ENCODE results near the gene PHB1.
"Not testable (repeated sequence)": the region's sequence is repeated elsewhere in the genome, so short reads cannot be mapped to it uniquely, and the experiment has no call there.

Gene PHB1

GRCh38 chr17:49381793-49382192, 32.9 kb downstream of the PHB1 start:
- no peak for DNase-seq (ENCODE audit: low read depth in 4 of 4, low spot score in 1 of 4)

GRCh38 chr17:49381033-49381432, 33.6 kb downstream of the PHB1 start:
- no peak for DNase-seq (ENCODE audit: low read depth in 4 of 4, low spot score in 1 of 4)

DNA sequence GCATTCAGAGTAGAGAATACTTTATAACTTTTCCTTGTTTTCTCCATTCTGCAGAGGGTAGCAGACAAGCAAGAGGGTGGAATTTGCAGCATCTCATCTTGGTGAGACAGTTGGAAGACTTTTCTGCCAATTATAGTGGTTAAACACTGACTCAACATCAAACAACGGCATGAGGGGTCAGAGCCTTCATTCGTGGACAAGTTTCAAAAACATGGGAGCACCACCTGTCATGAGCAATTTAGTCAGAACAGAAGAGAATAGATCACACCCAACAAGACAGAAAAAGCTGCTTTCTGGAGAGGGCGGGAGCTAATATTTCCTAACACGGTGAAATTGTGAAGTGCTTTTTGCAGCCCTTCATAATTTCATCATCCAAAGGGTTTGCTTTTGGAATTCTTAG, 34.8 kb downstream of the PHB1 start:
- DNase-seq (ENCODE audit: low read depth in 4 of 4, low spot score in 1 of 4) = no peak

- no peak for DNase-seq (ENCODE audit: low read depth in 4 of 4, low spot score in 1 of 4)
These were observed 36.4 kb downstream of the PHB1 start for GRCh38 chr17:49378311-49378710.

DNA sequence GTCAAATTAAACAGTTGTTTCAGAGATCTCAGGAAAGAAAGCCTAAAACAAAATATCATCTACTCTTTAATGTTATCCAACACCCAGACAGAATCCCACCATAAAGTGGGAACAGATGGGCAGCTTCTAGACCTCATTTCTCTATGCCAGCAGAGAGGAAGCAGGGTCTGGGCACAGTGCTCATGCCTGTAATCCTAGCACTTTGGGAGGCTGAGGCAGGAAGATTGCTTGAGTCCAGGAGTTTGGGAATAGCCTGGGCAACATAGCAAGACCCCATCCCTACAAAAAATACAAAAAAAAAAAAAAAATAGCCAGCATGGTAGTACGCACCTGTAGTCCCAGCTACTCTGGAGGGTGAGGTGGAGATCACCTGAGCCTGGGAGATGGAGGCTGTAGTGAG, 39.1 kb downstream of the PHB1 start:
- no peak for DNase-seq (ENCODE audit: low read depth in 4 of 4, low spot score in 1 of 4)

GRCh38 chr17:49373115-49373514, 41.6 kb downstream of the PHB1 start:
- DNase-seq (ENCODE audit: low read depth in 4 of 4, low spot score in 1 of 4) = no peak

- DNase-seq (ENCODE audit: low read depth in 4 of 4, low spot score in 1 of 4) = no peak
These were observed 42.3 kb downstream of the PHB1 start for GRCh38 chr17:49372425-49372824.

DNA sequence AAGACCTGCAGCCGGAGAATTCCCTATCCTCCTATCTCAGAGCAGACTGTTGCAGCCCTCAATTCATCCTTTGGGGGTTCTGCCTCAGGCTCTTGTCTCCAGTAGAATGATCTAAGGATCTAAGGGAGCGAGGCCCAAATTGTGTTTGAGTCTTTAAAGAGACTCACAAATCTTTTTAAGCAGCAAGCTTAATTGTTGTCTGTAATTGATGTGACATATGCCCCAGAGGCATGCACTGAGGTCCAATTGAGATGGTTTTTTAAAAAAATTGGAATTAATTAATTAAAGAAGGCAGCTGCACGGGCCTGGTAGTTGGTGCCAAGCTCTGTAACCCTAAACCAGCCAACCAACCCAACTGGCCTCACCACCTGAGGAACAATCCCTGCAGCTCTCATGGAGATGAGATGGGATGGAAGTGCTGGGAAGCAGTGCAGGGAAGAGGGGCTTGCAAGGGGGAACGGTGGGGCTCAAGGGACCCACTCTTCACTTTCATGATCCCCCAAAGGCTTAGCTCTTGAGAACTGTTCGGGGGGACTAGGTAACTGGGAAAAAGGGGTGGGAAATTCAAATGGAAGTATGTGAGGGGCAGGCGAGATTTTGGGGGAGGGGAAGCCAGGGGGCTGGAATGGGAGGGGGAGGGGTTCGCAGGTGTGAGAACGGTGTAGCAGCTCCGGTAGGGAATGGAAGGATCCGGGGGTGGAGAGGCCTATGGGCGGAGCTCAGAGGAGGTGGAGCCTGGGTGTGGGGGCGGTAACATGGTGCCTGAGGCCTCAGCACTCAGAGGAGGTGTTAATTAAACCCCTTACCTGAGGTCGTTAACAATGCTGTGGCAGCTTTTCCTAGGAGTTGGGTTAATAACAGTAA, 43.5 kb downstream of the PHB1 start:
- DNase-seq (ENCODE audit: low read depth in 4 of 4, low spot score in 1 of 4) = no peak

DNA sequence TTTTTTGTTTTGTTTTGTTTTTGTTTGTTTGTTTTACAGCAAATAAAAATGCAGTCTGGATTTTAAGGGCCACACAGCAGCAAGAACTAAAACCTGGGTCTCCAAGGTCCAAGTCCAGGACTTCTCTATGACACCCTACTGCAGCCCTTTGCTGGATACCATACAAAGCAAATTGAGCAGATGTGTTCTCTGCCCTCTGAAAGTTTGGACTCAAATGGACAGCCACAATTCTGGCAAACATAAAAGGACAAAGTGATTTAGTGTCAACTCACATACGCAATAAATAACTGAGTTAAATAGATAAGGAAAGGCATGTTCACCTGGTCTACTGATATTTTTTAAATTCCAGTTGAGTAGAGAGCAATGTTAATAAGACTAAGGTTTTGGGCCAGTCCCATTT, 44.9 kb downstream of the PHB1 start:
- no peak for DNase-seq (ENCODE audit: low read depth in 4 of 4, low spot score in 1 of 4)

- no peak for DNase-seq (ENCODE audit: low read depth in 4 of 4, low spot score in 1 of 4)
These were observed 45.6 kb downstream of the PHB1 start for GRCh38 chr17:49369089-49369488.

- no peak for DNase-seq (ENCODE audit: low read depth in 4 of 4, low spot score in 1 of 4)
These were observed 49.0 kb downstream of the PHB1 start for GRCh38 chr17:49365667-49366066.

DNA sequence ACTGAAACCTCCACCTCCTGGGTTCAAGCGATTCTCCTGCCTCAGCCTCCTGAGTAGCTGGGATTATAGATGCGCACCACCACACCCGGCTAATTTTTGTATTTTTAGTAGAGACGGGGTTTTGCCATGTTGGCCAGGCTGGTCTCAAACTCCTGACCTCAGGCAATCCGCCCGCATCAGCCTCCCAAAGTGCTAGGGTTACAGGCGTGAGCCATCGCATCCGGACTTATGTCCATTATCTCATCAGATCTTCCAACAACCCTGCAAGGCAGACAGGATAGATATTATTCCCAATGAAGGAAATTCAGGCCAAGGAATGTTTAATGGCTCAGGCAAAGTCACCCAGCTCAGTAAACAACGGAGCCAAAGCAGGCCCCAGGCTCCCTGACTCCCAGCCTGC, 49.6 kb downstream of the PHB1 start:
- not testable (repeated sequence) for DNase-seq (ENCODE audit: low read depth in 4 of 4, low spot score in 1 of 4)

DNA sequence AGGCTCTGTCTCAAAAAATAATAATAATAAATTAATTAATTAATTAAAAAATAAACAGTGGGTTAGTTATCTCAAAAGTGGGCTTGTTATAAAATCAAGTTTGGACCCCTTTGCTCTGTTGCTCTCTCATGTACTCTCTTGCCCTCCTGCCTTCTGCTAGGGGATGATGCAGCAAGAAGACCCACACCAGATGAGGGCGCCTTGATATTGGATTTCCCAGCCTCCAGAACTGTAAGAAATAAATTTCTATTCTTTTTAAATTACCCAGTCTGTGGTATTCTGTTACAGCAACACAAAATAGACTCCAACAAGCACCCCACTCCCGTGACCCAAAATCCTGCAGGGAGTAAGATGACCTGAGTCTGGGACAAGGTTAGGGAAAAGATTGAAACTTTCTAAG, 50.6 kb downstream of the PHB1 start:
- no peak for DNase-seq (ENCODE audit: low read depth in 4 of 4, low spot score in 1 of 4)

DNA sequence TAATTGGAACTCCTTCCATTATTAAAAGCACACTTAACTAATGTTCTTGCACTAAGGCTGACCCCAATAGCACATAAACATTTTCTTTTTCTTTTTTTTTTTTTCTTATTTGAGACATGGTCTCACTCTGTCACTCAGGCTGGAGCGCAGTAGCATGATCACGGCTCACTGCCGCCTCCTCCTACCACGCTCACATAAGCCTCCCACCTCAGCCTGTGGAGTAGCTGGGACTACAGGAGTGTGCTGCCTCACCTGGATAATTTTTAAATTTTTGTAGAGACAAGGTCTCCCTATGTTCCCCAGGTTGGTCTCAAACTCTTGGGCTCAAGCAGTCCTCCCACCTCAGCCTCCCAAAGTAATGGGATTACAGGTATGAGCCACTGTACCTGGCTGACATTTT, 51.4 kb downstream of the PHB1 start:
- DNase-seq (ENCODE audit: low read depth in 4 of 4, low spot score in 1 of 4) = no peak

- DNase-seq (ENCODE audit: low read depth in 4 of 4, low spot score in 1 of 4) = no peak
These were observed 52.0 kb downstream of the PHB1 start for GRCh38 chr17:49362723-49363117.

GRCh38 chr17:49361902-49362722, 52.6 kb downstream of the PHB1 start, which contains the start of gene ZNF652:
TSS of gene ZNF652 (minus strand) at chr17:49362250. CDS start at chr17:49317725, 44,525 bp downstream.
- DNase-seq (ENCODE audit: low read depth in 4 of 4, low spot score in 1 of 4) = peak; percentile 57 to 83 (median 70)

DNA sequence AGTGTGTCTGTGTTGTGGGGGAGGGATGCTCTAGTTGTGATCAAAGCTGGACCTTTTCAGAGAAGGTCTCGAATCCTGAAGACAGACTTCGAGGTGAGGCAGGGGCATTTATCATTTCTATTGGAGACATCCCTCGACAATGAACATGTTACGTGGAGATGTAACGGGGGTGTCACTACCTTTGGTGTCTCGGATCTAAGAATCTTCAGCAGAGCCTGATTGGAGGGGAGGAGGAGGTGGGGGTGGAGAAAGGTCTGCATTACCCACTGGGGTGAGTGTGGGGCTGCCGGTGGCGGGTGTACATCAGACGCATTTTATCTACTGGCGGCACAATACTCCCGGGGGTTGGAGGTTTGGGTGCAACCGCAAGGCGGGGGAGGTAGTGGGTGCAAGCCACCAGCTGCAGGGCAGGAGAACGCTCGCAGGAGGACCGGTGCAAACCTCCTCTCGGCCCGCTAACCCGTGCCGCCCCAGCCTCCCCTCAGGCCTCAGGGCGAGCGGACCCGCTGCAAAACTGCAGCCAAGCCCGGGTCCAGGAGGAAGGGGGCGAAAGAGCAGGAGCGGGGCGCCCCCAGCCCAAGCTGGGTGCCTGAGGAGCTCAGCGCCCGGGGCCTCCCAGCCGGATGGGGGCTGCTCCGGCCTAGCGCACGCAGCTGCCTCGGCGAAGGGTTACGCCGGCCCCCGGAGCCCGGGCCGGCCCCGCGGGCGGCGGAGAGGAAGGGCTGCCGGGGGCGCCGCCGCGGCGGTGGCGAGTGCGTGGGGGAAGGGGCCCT, 53.4 kb downstream of the PHB1 start:
- peak; percentile 30 to 45 (median 37) for DNase-seq (ENCODE audit: low read depth in 4 of 4, low spot score in 1 of 4)

DNA sequence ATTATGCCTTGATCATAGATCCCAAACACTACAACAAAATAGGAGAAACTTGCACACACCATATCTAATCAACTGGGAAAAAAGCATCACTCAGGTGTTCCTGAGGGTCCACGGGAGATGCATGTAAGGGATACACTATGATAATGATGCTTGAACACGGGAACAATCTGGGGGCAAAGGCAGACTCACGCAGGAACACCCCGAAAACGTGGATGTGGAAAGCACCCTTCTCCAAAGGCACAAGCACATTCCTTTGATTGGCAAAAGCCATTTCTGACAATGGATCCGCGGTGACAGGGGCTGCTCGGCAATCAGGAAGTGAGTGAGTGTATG, 53.9 kb downstream of the PHB1 start:
- peak in 2 of 4 experiments; percentile 18 to 28 for DNase-seq (ENCODE audit: low read depth in 4 of 4, low spot score in 1 of 4)

- DNase-seq (ENCODE audit: low read depth in 4 of 4, low spot score in 1 of 4) = no peak
These were observed 54.5 kb downstream of the PHB1 start for GRCh38 chr17:49359990-49360795.

DNA sequence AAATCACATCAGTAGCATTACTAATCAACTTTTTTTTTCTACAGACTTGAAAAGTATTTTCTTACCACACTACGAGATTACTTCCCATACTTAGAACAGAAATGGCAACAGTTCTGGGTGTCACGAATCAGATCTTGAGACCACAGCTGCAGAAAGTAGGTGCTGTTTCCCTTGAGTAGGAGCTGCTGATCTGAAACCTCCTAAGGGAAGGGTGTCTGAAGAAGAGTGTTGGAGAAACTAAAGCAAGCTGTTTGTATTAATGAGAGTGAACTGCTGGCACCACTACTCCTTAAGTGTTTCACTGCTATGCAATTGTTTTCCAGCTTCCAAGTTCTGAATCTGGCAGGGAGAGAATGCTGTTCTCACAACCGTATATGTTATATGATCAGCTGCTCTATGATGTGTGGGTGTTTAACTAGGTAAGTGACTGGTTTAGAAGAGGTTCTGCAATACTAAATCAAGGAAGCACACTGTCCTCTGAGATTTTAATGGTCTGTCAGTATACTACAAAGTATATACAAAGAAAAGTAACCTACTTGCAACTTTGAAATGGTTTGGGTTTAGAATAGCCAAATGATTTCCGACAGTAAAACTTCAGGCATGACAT, 55.9 kb downstream of the PHB1 start:
- no peak for DNase-seq (ENCODE audit: low read depth in 4 of 4, low spot score in 1 of 4)
